Heart left ventricle (tissue), 13 donors: ENCODE measurements around the gene KIF11.

Experiments used
- CTCF ChIP-seq, 12 donors: fragments of 200-600 bp; sonication (generic) in 4 of 12; IDR thresholded peaks; one replicate each; pipeline versions ENCODE4 v1.5.0 to v1.8.0; 2018 to 2022; ENCODE audit warnings: antibody characterized with exemption in 12 of 12, mild to moderate bottlenecking in 5 of 12
- POLR2A ChIP-seq, 2 donors: fragments of 450-650 bp; IDR thresholded peaks; one replicate each; pipeline ENCODE4 v1.6.1; 2017; ENCODE audit warnings: antibody characterized with exemption in 2 of 2, mild to moderate bottlenecking in 2 of 2, moderate library complexity in 2 of 2
- donor health status: ischemic (EF 13 %, LVEDD 7.1; RV severe dilation, severe dysfunction).
- donor health status: DM: no; HTN: yes; CAD: no.
- donor health status: DM: no; HTN: no; CAD: no.
- donor health status: ischemic (EF 25% LVEDD 6.9; RV normal size, moderate dysfunction).
- donor health status: ischemic (EF 25% LVEDD 5.7; RV mildly dilated, moderate dysfunction).
- donor health status: ischemic (EF 35%, LVEDD 5.7; RV mildly dilated, moderate dysfunction).
- donor health status: nonischemic (EF 11% LVEDD 7.7; RV severe dilation, severe dysfunction).
- donor health status: DM: yes; HTN: yes; CAD: no.
- donor health status: PGD.
- donor health status: ischemic (EF 29% LVEDD 5.4; RV normal size, mild dysfunction).
- donor health status: nonischemic (EF 23%, LVEDD 6.1; RV moderate dilation, normal function).

DNA sequence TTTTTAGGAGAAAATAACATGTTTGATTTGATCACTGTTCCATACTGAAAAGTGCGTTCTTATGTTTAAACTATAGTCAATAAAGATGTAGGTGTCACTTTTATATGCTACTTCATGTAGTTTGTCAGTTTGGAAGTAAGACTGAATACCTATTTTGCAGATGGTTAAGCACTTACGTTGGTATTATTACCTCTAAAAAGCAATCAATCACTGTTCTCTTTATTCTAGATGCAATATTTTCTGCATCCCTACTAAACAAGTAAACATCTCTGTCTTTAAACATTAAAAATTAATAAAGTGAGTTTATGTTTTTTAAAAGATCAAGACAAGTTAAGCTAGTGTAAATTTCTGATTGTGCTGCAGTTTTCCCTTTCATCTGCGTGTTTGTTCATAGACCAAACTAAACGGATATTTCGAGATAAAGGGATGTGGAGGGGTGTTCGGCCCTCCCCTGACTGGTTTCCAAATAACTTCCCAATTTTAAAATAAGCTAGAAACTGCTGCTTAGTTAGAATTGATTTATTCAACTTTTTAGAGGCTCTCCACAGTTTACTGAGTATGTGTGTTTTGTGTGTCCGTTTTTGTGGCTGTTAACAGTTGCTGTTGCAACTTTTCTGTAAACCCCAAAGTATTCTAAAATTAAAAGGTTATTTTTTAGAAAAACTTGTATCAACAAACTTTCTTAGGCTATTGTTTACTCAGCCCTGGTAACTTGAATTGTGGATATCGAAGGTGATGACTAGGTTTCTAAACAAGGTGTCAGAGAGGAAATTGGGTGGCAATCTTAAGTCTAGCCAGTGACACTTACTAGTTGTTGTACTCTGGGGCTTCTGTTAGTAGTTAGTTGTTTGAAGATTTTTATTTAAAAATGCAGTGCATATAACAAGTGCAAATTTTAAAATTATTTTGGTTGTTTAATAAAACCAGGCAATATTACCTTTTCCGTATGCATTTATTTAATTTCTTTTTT, 974 bp downstream of the KIF11 start:
- TF ChIP-seq POLR2A (IDR thresholded peaks at IDR 0.05): no peak
- TF ChIP-seq CTCF (IDR thresholded peaks at IDR 0.05): no peak
